Nephron (organoid): ENCODE results near the gene KRTAP21-1.

Experiments
- H3K27ac Mint-ChIP-seq, 3 experiments: 2 replicates each; pipeline ENCODE4 v1.8.0; 2020; ENCODE audit warnings: mixed read lengths in 3 of 3, mild to moderate bottlenecking in 2 of 3, moderate library complexity in 1 of 3
- H3K27me3 Mint-ChIP-seq: 2 replicates; pipeline ENCODE4 v1.8.0; 2021; ENCODE audit warnings: low read depth, mild to moderate bottlenecking, moderate library complexity, mixed read lengths
- H3K36me3 Mint-ChIP-seq: 2 replicates; pipeline ENCODE4 v1.8.0; 2020; ENCODE audit warnings: low read depth, mixed read lengths
- H3K4me1 Mint-ChIP-seq: 2 replicates; pipeline ENCODE4 v1.8.0; 2020; ENCODE audit warnings: mixed read lengths
- H3K4me3 Mint-ChIP-seq, 3 experiments: 2 replicates each; pipeline ENCODE4 v1.8.0; 2020; ENCODE audit warnings: mild to moderate bottlenecking in 3 of 3, mixed read lengths in 3 of 3, moderate library complexity in 2 of 3
- H3K9me3 Mint-ChIP-seq: 2 replicates; pipeline ENCODE4 v1.8.0; 2020; ENCODE audit warnings: mixed read lengths
- CTCF ChIP-seq, 3 experiments: fragments of 200-600 bp; sonication (generic); IDR thresholded peaks; one replicate each; pipeline ENCODE4 v1.5.0; 2021; ENCODE audit warnings: antibody characterized with exemption in 3 of 3; ENCODE audit not compliant: unreplicated experiment in 3 of 3

KRTAP21-1 gene

GRCh38 chr21:30718239-30718909 is 36.9 kb downstream of the KRTAP21-1 start, which contains the start of gene KRTAP21-3:
TSS of gene KRTAP21-3 (minus strand) at chr21:30718777. CDS start at chr21:30718759, 18 bp downstream.
- no peak for TF ChIP-seq CTCF (IDR thresholded peaks at IDR 0.05; ENCODE audit: unreplicated experiment in 3 of 3)
- no peaks in the 10 kb centered on the region for H3K4me1 Mint-ChIP-seq
- H3K9me3 Mint-ChIP-seq: peaks cover 4% of the 10 kb centered on the region
- H3K36me3 Mint-ChIP-seq: no peaks in the 10 kb centered on the region
- H3K4me3 Mint-ChIP-seq: no peak within 1 kb of the TSS
- H3K27me3 Mint-ChIP-seq: no peaks in the 10 kb centered on the region
- no peak within 1 kb of the TSS for H3K27ac Mint-ChIP-seq

- Mint-ChIP-seq H3K4me3 (no peak overlapping the region), H3K27me3 (no peaks in the 10 kb centered on the region), H3K36me3 (no peaks in the 10 kb centered on the region), H3K4me1 (no peaks in the 10 kb centered on the region), H3K27ac (no peak overlapping the region), H3K9me3 (peaks cover 4% of the 10 kb centered on the region)
- no peak for TF ChIP-seq CTCF (IDR thresholded peaks at IDR 0.05; ENCODE audit: unreplicated experiment in 3 of 3)
These were observed 38.1 kb downstream of the KRTAP21-1 start for GRCh38 chr21:30717105-30717504.

GRCh38 chr21:30714946-30715345 is 40.3 kb downstream of the KRTAP21-1 start:
- no peaks in the 10 kb centered on the region for H3K4me1 Mint-ChIP-seq
- peaks cover 10% of the 10 kb centered on the region for H3K9me3 Mint-ChIP-seq
- H3K27ac Mint-ChIP-seq: no peak overlapping the region
- H3K4me3 Mint-ChIP-seq: no peak overlapping the region
- no peak for TF ChIP-seq CTCF (IDR thresholded peaks at IDR 0.05; ENCODE audit: unreplicated experiment in 3 of 3)
- no peaks in the 10 kb centered on the region for H3K36me3 Mint-ChIP-seq
- H3K27me3 Mint-ChIP-seq: peaks cover 3% of the 10 kb centered on the region

- Mint-ChIP-seq H3K27me3 (peaks cover 3% of the 10 kb centered on the region), H3K4me1 (no peaks in the 10 kb centered on the region), H3K4me3 (no peak overlapping the region), H3K36me3 (no peaks in the 10 kb centered on the region), H3K9me3 (peaks cover 10% of the 10 kb centered on the region), H3K27ac (no peak overlapping the region)
- no peak for TF ChIP-seq CTCF (IDR thresholded peaks at IDR 0.05; ENCODE audit: unreplicated experiment in 3 of 3)
These were observed 40.8 kb downstream of the KRTAP21-1 start for GRCh38 chr21:30714456-30714855.

- H3K27ac Mint-ChIP-seq: no peak overlapping the region
These were observed 41.5 kb downstream of the KRTAP21-1 start for GRCh38 chr21:30713766-30714165.

More at GRCh38 chr21:30713766-30714165, 41.5 kb downstream of the KRTAP21-1 start:
- no peak overlapping the region for H3K4me3 Mint-ChIP-seq
- H3K27me3 Mint-ChIP-seq: peaks cover 3% of the 10 kb centered on the region
- no peak for TF ChIP-seq CTCF (IDR thresholded peaks at IDR 0.05; ENCODE audit: unreplicated experiment in 3 of 3)
- H3K36me3 Mint-ChIP-seq: no peaks in the 10 kb centered on the region
- no peaks in the 10 kb centered on the region for H3K4me1 Mint-ChIP-seq
- H3K9me3 Mint-ChIP-seq: peaks cover 10% of the 10 kb centered on the region
